H1 (cell line): ENCODE results near the gene NOC4L. TPM values are rescaled to one million over a fixed set of nuclear protein-coding genes. Genes with fewer than 3 reads are reported as not detected.

Experiments
- CBX8 ChIP-seq: fragments of 300-800, 300-1000 bp; sonication (generic); IDR thresholded peaks from 2 replicates; pipeline ENCODE4 v1.7.1; 2016; ENCODE audit warnings: low read depth, low read length, borderline replicate concordance
- CEBPB ChIP-seq: IDR thresholded peaks from 2 replicates; pipeline ENCODE4 v1.6.1; 2012; ENCODE audit warnings: low read depth, low read length
- RXRA ChIP-seq: IDR thresholded peaks from 2 replicates; pipeline ENCODE4 v1.6.1; 2011; ENCODE audit warnings: low read depth, mild to moderate bottlenecking, low read length, moderate library complexity; ENCODE audit not compliant: insufficient read depth
- SP1 ChIP-seq: IDR thresholded peaks from 2 replicates; pipeline ENCODE4 v1.6.1; 2011; ENCODE audit warnings: low read depth, low read length
- TEAD4 ChIP-seq: IDR thresholded peaks from 2 replicates; pipeline ENCODE4 v1.6.1; 2012; ENCODE audit warnings: low read depth, low read length, inconsistent platforms, mixed read lengths
- polyA plus RNA-seq, 7 experiments: library from polyadenylated mRNA; depleted of rRNA in 3 of 7; stranded (reverse) in 5 of 7; unstranded in 2 of 7; fragments of >200 nt in 5 of 7; fragments of 200-250 nt in 2 of 7; gene quantifications; 1 replicate in 5 of 7; 2 replicates in 1 of 7; 4 replicates in 1 of 7; pipeline versions ENCODE4 v1.2.1 to v1.2.3, GENCODE V29; 2011 to 2013; ENCODE audit warnings: missing spikeins in 2 of 7, mixed read lengths in 2 of 7
- total RNA-seq: library from RNA; stranded (reverse); fragmentation: NEBNext Ultra II Directional; extraction: Animal tissue kit (Norgen Biotek cat#: 25700); gene quantifications from 2 replicates; pipeline ENCODE4 v1.2.1, GENCODE V29; 2021
- TF ChIP-seq, protein P1 (sequence below): IDR thresholded peaks from 2 replicates; pipeline ENCODE4 v1.6.1; 2011; ENCODE audit warnings: low read depth, mild to moderate bottlenecking, low read length; ENCODE audit not compliant: insufficient read depth

Gene NOC4L
- total and polyA plus RNA-seq, 2 of the 8 experiments (the other 6 are each of a cell fraction or from before 2014, with no cell fraction given) = 26.8 to 40.3 TPM

DNA sequence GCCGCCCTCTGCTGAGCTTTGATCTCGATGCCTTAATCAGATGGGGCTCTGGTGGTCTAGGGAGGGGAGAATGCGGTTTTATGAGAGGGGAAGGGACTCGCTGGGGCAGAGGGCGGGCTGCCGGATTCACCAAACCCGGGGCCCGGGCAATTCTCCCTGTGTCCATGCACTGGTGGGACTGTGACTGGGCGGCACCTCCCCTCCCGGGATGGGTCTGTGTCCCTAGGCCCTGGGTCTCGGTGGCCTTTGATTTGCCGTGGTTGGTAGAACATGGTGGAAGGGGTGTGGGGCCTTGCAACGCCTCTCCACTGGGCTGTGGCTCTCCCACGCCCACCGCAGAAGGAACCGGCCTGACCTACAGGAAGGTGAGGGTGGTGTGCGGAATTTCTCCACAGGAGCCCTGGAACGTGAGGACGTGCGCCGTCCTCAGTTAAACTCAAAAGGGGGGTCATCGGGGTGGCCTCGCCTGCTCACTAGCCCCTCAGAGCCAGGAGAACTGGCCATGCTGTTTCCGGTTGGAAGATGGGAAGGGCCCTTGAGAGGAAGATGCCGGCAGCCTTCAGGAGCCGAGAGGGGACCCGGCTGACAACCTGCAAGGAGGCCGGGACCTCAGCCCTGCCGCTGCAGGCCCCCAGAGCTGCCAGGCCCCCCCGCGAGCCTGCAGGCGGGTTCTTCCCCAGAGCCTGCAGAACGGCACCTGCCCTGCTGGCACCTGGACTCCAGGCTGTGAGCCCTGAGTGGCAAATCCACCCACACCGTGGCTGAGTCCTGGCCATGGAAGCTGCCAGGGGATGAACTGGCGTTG, 43.6 kb downstream of the NOC4L start (continued):
- TF ChIP-seq CEBPB = no peak
- no peak for TF ChIP-seq TEAD4
- no peak for TF ChIP-seq RXRA
- TF ChIP-seq SP1 = no peak
- TF ChIP-seq, protein P1, sequence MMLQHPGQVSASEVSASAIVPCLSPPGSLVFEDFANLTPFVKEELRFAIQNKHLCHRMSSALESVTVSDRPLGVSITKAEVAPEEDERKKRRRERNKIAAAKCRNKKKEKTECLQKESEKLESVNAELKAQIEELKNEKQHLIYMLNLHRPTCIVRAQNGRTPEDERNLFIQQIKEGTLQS = no peak
- TF ChIP-seq CBX8 = no peak
